OCI-LY7 (cell line): ENCODE measurements around the gene KCNJ2. TPM values are rescaled to one million over a fixed set of nuclear protein-coding genes. Genes with fewer than 3 reads are reported as not detected.
A peak's percentile ranks its signal among the peaks of the same experiment; 100 is the strongest.

Experiments used
- BruUV-seq: library from RNA; stranded (reverse); fragments of 400-500 nt; replicated peaks from 2 replicates; lab custom pipeline; 2021; lab: Mats Ljungman, UMichigan
- CTCF ChIA-PET: fragments of 300-600 bp; sonication (Branson Sonifier 250); formaldehyde crosslinking; loops from one replicate; lab custom pipeline; 2022; ENCODE audit warnings: antibody characterized with exemption; ENCODE audit not compliant: unreplicated experiment; lab: Charles Lee
- POLR2A ChIA-PET: fragments of 300-600 bp; sonication (Branson Sonifier 250); formaldehyde crosslinking; loops from one replicate; lab custom pipeline; 2022; ENCODE audit warnings: antibody characterized with exemption; lab: Charles Lee
- DNase-seq: peaks from one replicate; pipeline ENCODE4 v3.0.0-alpha.2; 2015; ENCODE audit warnings: low spot score
- H2AFZ ChIP-seq: fragments of 200-600 bp; sonication (generic), shearing (Covaris generic); 2 replicates; pipeline ENCODE4 v1.6.1; 2014; ENCODE audit warnings: mild to moderate bottlenecking, antibody characterized with exemption, low read length, moderate library complexity
- H3K27ac ChIP-seq: fragments of 200-600 bp; sonication (generic); 2 replicates; pipeline ENCODE4 v1.5.1; 2014; ENCODE audit warnings: mixed run types, low read depth, mild to moderate bottlenecking, moderate library complexity, low read length, inconsistent platforms; ENCODE audit not compliant: poor library complexity, severe bottlenecking
- H3K36me3 ChIP-seq: fragments of 200-600 bp; sonication (generic); 2 replicates; pipeline ENCODE4 v1.6.1; 2014; ENCODE audit warnings: mild to moderate bottlenecking, antibody characterized with exemption, low read length, moderate library complexity, mixed read lengths; ENCODE audit not compliant: insufficient read depth
- H3K4me1 ChIP-seq: fragments of 200-600 bp; sonication (generic); 2 replicates; pipeline ENCODE4 v1.5.1; 2014; ENCODE audit warnings: mild to moderate bottlenecking, low read length; ENCODE audit not compliant: insufficient read depth, poor library complexity, severe bottlenecking
- H3K4me2 ChIP-seq: fragments of 200-600 bp; sonication (generic); 2 replicates; pipeline ENCODE4 v1.6.1; 2014; ENCODE audit warnings: mild to moderate bottlenecking, low read length
- H3K4me3 ChIP-seq: fragments of 200-600 bp; sonication (generic); 2 replicates; pipeline ENCODE4 v1.5.1; 2014; ENCODE audit warnings: mild to moderate bottlenecking, low read depth, low read length; ENCODE audit not compliant: poor library complexity, severe bottlenecking
- H3K79me2 ChIP-seq: fragments of 200-600 bp; sonication (generic); 2 replicates; pipeline ENCODE4 v1.6.1; 2016; ENCODE audit warnings: low read depth, mild to moderate bottlenecking, low read length, moderate library complexity, mixed read lengths; ENCODE audit not compliant: insufficient read depth
- H3K9me2 ChIP-seq: fragments of 200-600 bp; sonication (generic); 2 replicates; pipeline ENCODE4 v1.6.1; 2016; ENCODE audit warnings: mild to moderate bottlenecking, low read length, mixed read lengths; ENCODE audit not compliant: insufficient read depth
- H3K9me3 ChIP-seq: fragments of 200-600 bp; sonication (generic); 2 replicates; pipeline ENCODE4 v1.6.1; 2014; ENCODE audit warnings: mild to moderate bottlenecking, mixed run types, low read length, mixed read lengths
- H4K20me1 ChIP-seq: fragments of 200-600 bp; sonication (generic); 2 replicates; pipeline ENCODE4 v1.6.1; 2014; ENCODE audit warnings: mild to moderate bottlenecking, antibody characterized with exemption, low read length, moderate library complexity, mixed read lengths; ENCODE audit not compliant: insufficient read depth
- EZH2phosphoT487 ChIP-seq: fragments of 200-600 bp; sonication (generic); IDR thresholded peaks from 2 replicates; pipeline ENCODE4 v1.6.1; 2018; ENCODE audit warnings: low read depth, borderline replicate concordance, mild to moderate bottlenecking, mixed run types, antibody characterized with exemption, low read length, moderate library complexity, mixed read lengths
- intact Hi-C: fragments of 100-400 bp; cut with micrococcal nuclease; formaldehyde crosslinking; loops from one replicate; pipeline ENCODE4 v1.10.0; 2022; ENCODE audit not compliant: unreplicated experiment
- total RNA-seq, 2 experiments: library from RNA; depleted of rRNA in 1 of 2; stranded (reverse); fragments of >200 nt in 1 of 2; shearing (Covaris generic) in 1 of 2; gene quantifications; 2 replicates each; pipeline ENCODE4 v1.2.3, GENCODE V29; 2014 to 2022
- TF ChIP-seq, protein P1 (sequence below): fragments of 200-600 bp; sonication (generic); conservative IDR thresholded peaks from 2 replicates; pipeline ENCODE4 v1.5.1; 2014; ENCODE audit warnings: mild to moderate bottlenecking, antibody characterized with exemption, low read length, moderate library complexity, mixed read lengths

The KCNJ2 gene
- total RNA-seq, 2 experiments from 2014 or later: 0.55 to 0.88 TPM

DNA sequence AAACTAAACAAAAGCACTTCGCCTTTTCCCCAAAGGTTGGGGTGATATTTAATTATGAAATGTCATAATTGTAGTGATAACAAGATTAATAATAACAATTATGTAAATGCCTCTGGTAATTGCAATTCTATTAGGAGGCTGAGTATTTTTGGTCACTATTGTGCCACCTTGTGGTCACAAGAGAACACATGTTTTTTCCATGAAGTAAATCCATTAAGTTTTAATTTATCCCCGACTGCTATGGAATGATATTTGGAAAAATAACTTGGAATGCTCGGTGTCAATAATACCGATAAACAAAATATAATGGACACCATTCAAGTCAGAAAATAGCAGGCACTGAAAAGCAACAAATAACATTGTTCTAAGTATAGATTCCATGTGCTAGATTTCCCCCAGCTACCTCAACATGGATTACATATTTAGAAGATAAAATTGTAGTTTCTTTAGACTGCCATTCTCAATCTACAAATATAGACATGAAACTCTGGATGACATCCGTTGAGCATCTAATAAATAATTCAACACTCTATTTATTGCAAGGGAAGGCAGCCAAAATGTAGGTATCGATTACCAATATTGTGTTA lies 25.0 kb upstream of the KCNJ2 start:
- Histone ChIP-seq H3K9me3 (no peaks in the 10 kb centered on the region), H3K36me3 (no peaks in the 10 kb centered on the region), H3K27ac (no peak overlapping the region), H3K9me2 (no peaks in the 10 kb centered on the region), H2AFZ (no peak overlapping the region), H3K4me3 (no peak overlapping the region), H3K4me1 (no peaks in the 10 kb centered on the region), H3K79me2 (no peaks in the 10 kb centered on the region), H3K4me2 (no peak overlapping the region), H4K20me1 (no peaks in the 10 kb centered on the region)
- intact Hi-C loops: loop anchor here (1.0 kb wide), 2 partner anchors 575 to 618 kb away; no protein-coding TSS in a partner anchor
- ChIA-PET CTCF (interaction anchor here (1.2 kb wide), 1 partner anchor 537 kb away, joined by 4 read pairs; no protein-coding TSS in a partner anchor), POLR2A (interaction anchor here (0.6 to 1.4 kb wide), 5 partner anchors 15 to 616 kb away, joined by 3 to 5 read pairs (median 3); no protein-coding TSS in a partner anchor)
- TF ChIP-seq, protein P1, sequence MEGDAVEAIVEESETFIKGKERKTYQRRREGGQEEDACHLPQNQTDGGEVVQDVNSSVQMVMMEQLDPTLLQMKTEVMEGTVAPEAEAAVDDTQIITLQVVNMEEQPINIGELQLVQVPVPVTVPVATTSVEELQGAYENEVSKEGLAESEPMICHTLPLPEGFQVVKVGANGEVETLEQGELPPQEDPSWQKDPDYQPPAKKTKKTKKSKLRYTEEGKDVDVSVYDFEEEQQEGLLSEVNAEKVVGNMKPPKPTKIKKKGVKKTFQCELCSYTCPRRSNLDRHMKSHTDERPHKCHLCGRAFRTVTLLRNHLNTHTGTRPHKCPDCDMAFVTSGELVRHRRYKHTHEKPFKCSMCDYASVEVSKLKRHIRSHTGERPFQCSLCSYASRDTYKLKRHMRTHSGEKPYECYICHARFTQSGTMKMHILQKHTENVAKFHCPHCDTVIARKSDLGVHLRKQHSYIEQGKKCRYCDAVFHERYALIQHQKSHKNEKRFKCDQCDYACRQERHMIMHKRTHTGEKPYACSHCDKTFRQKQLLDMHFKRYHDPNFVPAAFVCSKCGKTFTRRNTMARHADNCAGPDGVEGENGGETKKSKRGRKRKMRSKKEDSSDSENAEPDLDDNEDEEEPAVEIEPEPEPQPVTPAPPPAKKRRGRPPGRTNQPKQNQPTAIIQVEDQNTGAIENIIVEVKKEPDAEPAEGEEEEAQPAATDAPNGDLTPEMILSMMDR: peak; percentile 100
- no peak for TF ChIP-seq EZH2phosphoT487
- no TSS peak for BruUV-seq
- peak; percentile 56 for DNase-seq

DNA sequence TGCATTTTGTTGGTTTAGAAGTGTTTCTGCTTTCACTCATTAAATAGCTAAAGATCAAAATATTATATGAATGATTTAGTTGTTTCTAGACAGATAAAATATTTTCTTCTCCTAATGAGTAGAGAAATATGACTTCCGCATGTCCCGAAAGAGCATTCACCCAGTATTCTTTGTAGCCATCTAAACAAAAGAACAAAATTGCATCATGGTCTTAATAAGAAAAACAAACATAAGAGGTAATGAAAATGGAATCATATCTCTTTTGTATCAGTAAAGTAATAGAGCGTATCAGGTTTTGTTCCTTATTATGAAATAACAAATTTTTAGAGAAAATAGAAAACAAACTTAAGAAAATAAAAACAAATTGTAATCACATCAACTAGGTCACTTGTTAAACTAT lies 16.1 kb upstream of the KCNJ2 start:
- POLR2A ChIA-PET: interaction anchor here (0.6 to 1.3 kb wide), 3 partner anchors 14 to 23 kb away, joined by 4 to 6 read pairs (median 4); no protein-coding TSS in a partner anchor
- no peak for DNase-seq
- no peak overlapping the region for H3K4me2 ChIP-seq
- no peaks in the 10 kb centered on the region for H3K9me3 ChIP-seq
- H3K4me3 ChIP-seq: no peak overlapping the region
- H3K9me2 ChIP-seq: no peaks in the 10 kb centered on the region
- CTCF ChIA-PET: no interaction called here
- H2AFZ ChIP-seq: no peak overlapping the region
- BruUV-seq: no TSS peak
- intact Hi-C loops: no loop called here
- H3K79me2 ChIP-seq: no peaks in the 10 kb centered on the region
- no peaks in the 10 kb centered on the region for H3K4me1 ChIP-seq
- H3K36me3 ChIP-seq: no peaks in the 10 kb centered on the region
- H3K27ac ChIP-seq: no peak overlapping the region
- H4K20me1 ChIP-seq: no peaks in the 10 kb centered on the region
- TF ChIP-seq, protein P1: no peak
- no peak for TF ChIP-seq EZH2phosphoT487

DNA sequence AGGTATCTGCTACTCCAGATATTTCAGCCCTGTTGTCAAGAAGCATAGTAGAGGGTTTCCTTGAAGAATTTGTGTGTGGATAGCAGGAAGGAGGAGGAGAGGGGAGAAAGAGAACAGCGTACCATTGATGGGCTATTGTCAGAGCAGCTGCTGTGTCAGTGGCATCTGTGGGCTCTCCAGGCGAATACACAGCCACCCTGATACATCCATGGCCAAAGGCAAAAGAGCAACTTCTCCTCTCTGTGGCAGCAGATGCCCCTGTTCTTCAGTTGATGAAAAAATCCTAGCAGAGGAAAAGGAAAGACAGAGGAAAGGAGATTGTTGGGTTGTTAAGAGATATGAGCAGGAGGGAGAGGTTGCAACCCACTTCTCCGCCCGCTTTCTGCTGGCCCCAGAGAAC lies 12.2 kb upstream of the KCNJ2 start:
- no peaks in the 10 kb centered on the region for H3K9me2 ChIP-seq
- H3K9me3 ChIP-seq: no peaks in the 10 kb centered on the region
- no TSS peak for BruUV-seq
- H3K4me2 ChIP-seq: no peak overlapping the region
- H4K20me1 ChIP-seq: no peaks in the 10 kb centered on the region
- no peak overlapping the region for H3K27ac ChIP-seq
- POLR2A ChIA-PET: interaction anchor here (0.6 to 0.8 kb wide), 3 partner anchors 10 to 222 kb away, joined by 3 to 5 read pairs (median 4); no protein-coding TSS in a partner anchor
- CTCF ChIA-PET: no interaction called here
- no peaks in the 10 kb centered on the region for H3K79me2 ChIP-seq
- no peak overlapping the region for H3K4me3 ChIP-seq
- no peak overlapping the region for H2AFZ ChIP-seq
- DNase-seq: no peak
- intact Hi-C loops: no loop called here
- H3K4me1 ChIP-seq: no peaks in the 10 kb centered on the region
- H3K36me3 ChIP-seq: no peaks in the 10 kb centered on the region
- TF ChIP-seq, protein P1: no peak
- no peak for TF ChIP-seq EZH2phosphoT487
